WERI-Rb-1 (cell line): ENCODE results near the gene PHC1.
"Not testable (repeated sequence)": the region's sequence is repeated elsewhere in the genome, so short reads cannot be mapped to it uniquely, and the experiment has no call there.

Source experiments
- DNase-seq: peaks from one replicate; pipeline ENCODE4 v3.0.0-alpha.2; 2020
- H3K27ac ChIP-seq: fragments of 250-450 bp; sonication (Bioruptor Pico); 2 replicates; pipeline ENCODE4 v1.5.1; 2020; ENCODE audit warnings: mild to moderate bottlenecking, moderate library complexity
- H3K27me3 ChIP-seq: fragments of 250-450 bp; sonication (Bioruptor Pico); 2 replicates; pipeline ENCODE4 v1.5.1; 2021; ENCODE audit warnings: mild to moderate bottlenecking, low read depth, moderate library complexity; ENCODE audit not compliant: insufficient read depth, severe bottlenecking
- H3K36me3 ChIP-seq: fragments of 250-450 bp; sonication (Bioruptor Pico); 2 replicates; pipeline ENCODE4 v1.5.1; 2020; ENCODE audit warnings: mild to moderate bottlenecking, moderate library complexity
- H3K4me3 ChIP-seq: 2 replicates; pipeline ENCODE4 v1.5.1; 2011; ENCODE audit warnings: low read depth, mild to moderate bottlenecking, control low read depth, low read length
- H3K9me3 ChIP-seq: fragments of 250-450 bp; sonication (Bioruptor Pico); 2 replicates; pipeline ENCODE4 v1.5.1; 2021; ENCODE audit warnings: mild to moderate bottlenecking, moderate library complexity; ENCODE audit not compliant: severe bottlenecking
- CTCF ChIP-seq: IDR thresholded peaks from 2 replicates; pipeline ENCODE4 v1.5.1; 2011; ENCODE audit warnings: low read depth, mild to moderate bottlenecking, control low read depth, inconsistent platforms, low read length

PHC1 gene

GRCh38 chr12:8912914-8913313, 1.4 kb upstream of the PHC1 start:
- Histone ChIP-seq H3K4me3 (no peak overlapping the region), H3K9me3 (no peaks in the 10 kb centered on the region), H3K27ac (peak overlapping the region; percentile 99), H3K27me3 (no peaks in the 10 kb centered on the region), H3K36me3 (no peaks in the 10 kb centered on the region; the same call in 1 of the 2 replicates)
- TF ChIP-seq CTCF, result no peak
- peak; percentile 25 for DNase-seq

GRCh38 chr12:8913702-8914032, 642 bp upstream of the PHC1 start:
- Histone ChIP-seq H3K27me3 (no peaks in the 10 kb centered on the region), H3K27ac (peak overlapping the region; percentile 99), H3K4me3 (peak overlapping the region; percentile 96), H3K9me3 (no peaks in the 10 kb centered on the region), H3K36me3 (peaks cover 4% of the 10 kb centered on the region)
- TF ChIP-seq CTCF, result no peak
- no peak for DNase-seq

GRCh38 chr12:8914716-8915526, 612 bp downstream of the PHC1 start:
- Histone ChIP-seq H3K36me3 (peaks cover 5% of the 10 kb centered on the region), H3K9me3 (no peaks in the 10 kb centered on the region), H3K4me3 (peak overlapping the region; percentile 96), H3K27ac (peak overlapping the region; percentile 99), H3K27me3 (no peaks in the 10 kb centered on the region)
- peak; percentile 78 for DNase-seq
- TF ChIP-seq CTCF, result no peak

- Histone ChIP-seq H3K9me3 (no peaks in the 10 kb centered on the region), H3K4me3 (no peak overlapping the region), H3K27ac (no peak overlapping the region), H3K27me3 (no peaks in the 10 kb centered on the region), H3K36me3 (peaks cover 9% of the 10 kb centered on the region)
- no peak for DNase-seq
- TF ChIP-seq CTCF, result no peak
Observed at GRCh38 chr12:8916154-8916553, 1.8 kb downstream of the PHC1 start.

GRCh38 chr12:8917031-8917430, 2.7 kb downstream of the PHC1 start:
- no peaks in the 10 kb centered on the region for H3K9me3 ChIP-seq
- no peak overlapping the region for H3K27ac ChIP-seq
- H3K27me3 ChIP-seq, result no peaks in the 10 kb centered on the region
- DNase-seq, result no peak
- no peak overlapping the region for H3K4me3 ChIP-seq
- H3K36me3 ChIP-seq, result peaks cover 17% of the 10 kb centered on the region
- TF ChIP-seq CTCF, result no peak

- Histone ChIP-seq H3K4me3 (no peak overlapping the region), H3K9me3 (no peaks in the 10 kb centered on the region), H3K27me3 (no peaks in the 10 kb centered on the region), H3K36me3 (peaks cover 24% of the 10 kb centered on the region), H3K27ac (no peak overlapping the region)
- no peak for TF ChIP-seq CTCF
- DNase-seq, result no peak
Observed at GRCh38 chr12:8917751-8918150, 3.4 kb downstream of the PHC1 start.

GRCh38 chr12:8919643-8920042, 5.3 kb downstream of the PHC1 start:
- H3K27me3 ChIP-seq, H3K4me3 ChIP-seq, H3K9me3 ChIP-seq, H3K27ac ChIP-seq, DNase-seq: not testable (repeated sequence)
- H3K36me3 ChIP-seq, result peaks cover 30% of the 10 kb centered on the region
